H1 (cell line): ENCODE data around the gene GP9. TPM values are rescaled to one million over a fixed set of nuclear protein-coding genes. Genes with fewer than 3 reads are reported as not detected.

Experiments used
- CTCF ChIA-PET: fragments of 300-600 bp; sonication (Branson Sonifier 250); formaldehyde crosslinking; loops from one replicate; lab custom pipeline; 2021; ENCODE audit not compliant: partially characterized antibody; lab: Charles Lee
- POLR2A ChIA-PET: fragments of 300-600 bp; sonication (Branson Sonifier 250); formaldehyde crosslinking; loops from one replicate; lab custom pipeline; 2021; ENCODE audit warnings: inconsistent platforms; ENCODE audit not compliant: partially characterized antibody; lab: Charles Lee
- DNase-seq, 2 experiments: peaks; one replicate each; pipeline versions ENCODE4 v3.0.0 to v3.0.0-alpha.2; 2010 to 2022; ENCODE audit warnings: low spot score in 2 of 2, low read depth in 1 of 2, mixed read lengths in 1 of 2
- FAIRE-seq: peaks from 2 replicates; lab custom pipeline; 2011; peaks lifted over from hg19 to GRCh38; lab: Jason Lieb, UNC
- H2AFZ ChIP-seq: 2 replicates; pipeline ENCODE4 v1.8.1; 2012; ENCODE audit warnings: low read length, inconsistent platforms
- H2AK5ac ChIP-seq: 2 replicates; pipeline ENCODE4 v1.6.1; 2013; ENCODE audit warnings: low read depth, low read length
- H2BK120ac ChIP-seq: replicated peaks from 2 replicates; pipeline ENCODE3; 2013; ENCODE audit warnings: low read depth, low read length, inconsistent platforms
- H2BK12ac ChIP-seq: 2 replicates; pipeline ENCODE4 v1.6.1; 2013; ENCODE audit warnings: low read depth, low read length
- H2BK15ac ChIP-seq: 2 replicates; pipeline ENCODE4 v1.6.1; 2013; ENCODE audit warnings: low read length
- H2BK20ac ChIP-seq: 2 replicates; pipeline ENCODE4 v1.6.1; 2013; ENCODE audit warnings: low read length
- H2BK5ac ChIP-seq: 2 replicates; pipeline ENCODE4 v1.6.1; 2013; ENCODE audit warnings: low read depth, low read length
- H3K14ac ChIP-seq: 2 replicates; pipeline ENCODE4 v1.6.1; 2013; ENCODE audit warnings: inconsistent platforms; ENCODE audit not compliant: insufficient read length
- H3K18ac ChIP-seq: 2 replicates; pipeline ENCODE4 v1.6.1; 2013; ENCODE audit warnings: low read length; ENCODE audit errors: extremely low read depth
- H3K23ac ChIP-seq: 2 replicates; pipeline ENCODE4 v1.6.1; 2013; ENCODE audit warnings: inconsistent platforms; ENCODE audit not compliant: insufficient read length
- H3K23me2 ChIP-seq: 2 replicates; pipeline ENCODE4 v1.6.1; 2013; ENCODE audit warnings: low read depth, low read length
- H3K27ac ChIP-seq: 2 replicates; pipeline ENCODE4 v1.6.1; 2011; ENCODE audit warnings: low read depth, low read length, inconsistent platforms
- H3K27me3 ChIP-seq, 4 experiments: replicated peaks in 1 of 4; 1 replicate in 1 of 4; 2 replicates in 3 of 4; pipeline versions ENCODE4 v1.6.1 to v1.8.1; 2011 to 2013; ENCODE audit warnings: low read length in 3 of 4, mild to moderate bottlenecking in 3 of 4, inconsistent platforms in 2 of 4, mixed read lengths in 2 of 4, moderate library complexity in 1 of 4; ENCODE audit not compliant: control insufficient read depth in 3 of 4, insufficient read depth in 3 of 4; ENCODE audit errors: extremely low read depth in 1 of 4
- H3K36me3 ChIP-seq, 4 experiments: 2 replicates each; pipeline versions ENCODE4 v1.6.1 to v1.8.1; 2011 to 2013; ENCODE audit warnings: mild to moderate bottlenecking in 4 of 4, low read length in 3 of 4, moderate library complexity in 2 of 4, control low read depth in 1 of 4, inconsistent platforms in 1 of 4; ENCODE audit not compliant: insufficient read depth in 4 of 4, control insufficient read depth in 2 of 4
- H3K4ac ChIP-seq: replicated peaks from 2 replicates; pipeline ENCODE3; 2013; ENCODE audit warnings: low read length, low read depth, mixed read lengths, inconsistent platforms; ENCODE audit not compliant: insufficient read length
- H3K4me1 ChIP-seq, 4 experiments: replicated peaks in 1 of 4; 1 replicate in 1 of 4; 2 replicates in 3 of 4; pipeline versions ENCODE4 v1.6.1 to v1.8.1; 2011 to 2013; ENCODE audit warnings: low read length in 3 of 4, inconsistent platforms in 2 of 4, mixed read lengths in 1 of 4; ENCODE audit not compliant: insufficient read depth in 4 of 4, control insufficient read depth in 3 of 4
- H3K4me2 ChIP-seq, 2 experiments: 2 replicates each; pipeline versions ENCODE4 v1.6.1 to v1.8.1; 2011 to 2013; ENCODE audit warnings: low read depth in 2 of 2, low read length in 2 of 2, control low read depth in 1 of 2, inconsistent platforms in 1 of 2, mild to moderate bottlenecking in 1 of 2; ENCODE audit not compliant: insufficient read depth in 1 of 2
- H3K4me3 ChIP-seq, 4 experiments: fragments of 200-600, 300-600 bp in 1 of 4; sonication (generic), shearing (Covaris generic), sonication (Bioruptor Twin) in 1 of 4; 2 replicates each; pipeline versions ENCODE4 v1.5.1 to v1.8.1; 2011 to 2016; ENCODE audit warnings: low read length in 4 of 4, low read depth in 3 of 4, control low read depth in 2 of 4, inconsistent platforms in 2 of 4, mild to moderate bottlenecking in 2 of 4, mixed read lengths in 1 of 4, moderate library complexity in 1 of 4; ENCODE audit not compliant: insufficient read depth in 2 of 4; ENCODE audit errors: extremely low read depth in 1 of 4
- H3K56ac ChIP-seq: replicated peaks from 2 replicates; pipeline ENCODE3; 2013; ENCODE audit warnings: low read depth, mild to moderate bottlenecking, mixed read lengths, low read length, inconsistent platforms; ENCODE audit not compliant: insufficient read length
- H3K79me1 ChIP-seq: 2 replicates; pipeline ENCODE4 v1.6.1; 2013; ENCODE audit warnings: low read depth, low read length, control low read depth
- H3K79me2 ChIP-seq, 2 experiments: 2 replicates each; pipeline versions ENCODE4 v1.6.1 to v1.8.1; 2012 to 2013; ENCODE audit warnings: low read length in 2 of 2, mild to moderate bottlenecking in 2 of 2, inconsistent platforms in 1 of 2; ENCODE audit not compliant: insufficient read depth in 2 of 2, control insufficient read depth in 1 of 2
- H3K9ac ChIP-seq, 4 experiments: replicated peaks in 1 of 4; 1 replicate in 1 of 4; 2 replicates in 3 of 4; pipeline versions ENCODE4 v1.6.1 to v1.8.1; 2011 to 2013; ENCODE audit warnings: low read depth in 3 of 4, low read length in 3 of 4, control low read depth in 2 of 4, mild to moderate bottlenecking in 2 of 4, moderate library complexity in 2 of 4, inconsistent platforms in 1 of 4; ENCODE audit errors: extremely low read depth in 1 of 4
- H3K9me3 ChIP-seq, 2 experiments: 2 replicates each; pipeline versions ENCODE4 v1.6.1 to v1.8.1; 2012 to 2013; ENCODE audit warnings: mild to moderate bottlenecking in 2 of 2, moderate library complexity in 2 of 2, control low read depth in 1 of 2, inconsistent platforms in 1 of 2, low read depth in 1 of 2, low read length in 1 of 2, mixed read lengths in 1 of 2; ENCODE audit not compliant: insufficient read depth in 2 of 2
- H4K20me1 ChIP-seq, 2 experiments: replicated peaks in 1 of 2; 2 replicates each; pipeline versions ENCODE3 to v1.8.1; 2011 to 2013; ENCODE audit warnings: inconsistent platforms in 2 of 2, low read length in 2 of 2, mild to moderate bottlenecking in 1 of 2; ENCODE audit not compliant: insufficient read depth in 2 of 2, control insufficient read depth in 1 of 2
- H4K5ac ChIP-seq: 2 replicates; pipeline ENCODE4 v1.6.1; 2013; ENCODE audit warnings: low read length, low read depth, mixed read lengths, inconsistent platforms; ENCODE audit not compliant: insufficient read length
- H4K8ac ChIP-seq: 2 replicates; pipeline ENCODE4 v1.8.0; 2013; ENCODE audit warnings: mild to moderate bottlenecking, moderate library complexity, low read length, inconsistent platforms; ENCODE audit not compliant: insufficient read depth; ENCODE audit errors: extremely low read depth
- H4K91ac ChIP-seq: replicated peaks from 2 replicates; pipeline ENCODE3; 2013; ENCODE audit warnings: low read length, mixed read lengths, inconsistent platforms; ENCODE audit not compliant: insufficient read length
- CREB1 ChIP-seq: IDR thresholded peaks from 2 replicates; pipeline ENCODE4 v1.6.1; 2012; ENCODE audit warnings: inconsistent platforms
- EZH2 ChIP-seq: fragments of 200-600 bp; sonication (generic); IDR thresholded peaks from 2 replicates; pipeline ENCODE4 v1.7.1; 2012; ENCODE audit warnings: low read depth, mild to moderate bottlenecking, moderate library complexity, low read length, inconsistent platforms; ENCODE audit not compliant: severe bottlenecking
- PHF8 ChIP-seq: fragments of 200-600 bp; sonication (generic); conservative IDR thresholded peaks from 2 replicates; pipeline ENCODE4 v1.7.1; 2012; ENCODE audit warnings: low read depth, mild to moderate bottlenecking, inconsistent platforms, low read length, moderate library complexity
- RAD21 ChIP-seq, 2 experiments: IDR thresholded peaks in 1 of 2; conservative IDR thresholded peaks in 1 of 2; 2 replicates each; pipeline ENCODE4 v1.6.1; 2011; ENCODE audit warnings: low read depth in 2 of 2, low read length in 2 of 2, improper control_type of control experiment in 1 of 2, inconsistent platforms in 1 of 2, mild to moderate bottlenecking in 1 of 2, moderate library complexity in 1 of 2
- RBBP5 ChIP-seq: IDR thresholded peaks from 2 replicates; pipeline ENCODE4 v1.7.1; 2012; ENCODE audit warnings: low read depth, mild to moderate bottlenecking, inconsistent platforms, low read length, moderate library complexity, borderline replicate concordance
- WGBS, 2 experiments: shearing (Covaris generic) in 1 of 2; methylation state at CpG; one replicate each; pipeline versions ENCODE4 v1.1.6 to v1.1.7; 2013 to 2015; ENCODE audit warnings: low lambda C conversion rate in 2 of 2, mixed read lengths in 2 of 2, inconsistent platforms in 1 of 2, low coverage in 1 of 2, missing lambda C conversion rate in 1 of 2; ENCODE audit not compliant: insufficient replicate concordance in 2 of 2, insufficient coverage in 1 of 2, insufficient read length in 1 of 2; ENCODE audit errors: extremely low coverage in 1 of 2, missing lambda C conversion rate in 1 of 2; 5-methylcytosine and 5-hydroxymethylcytosine counted together
- polyA plus RNA-seq, 7 experiments: library from polyadenylated mRNA; depleted of rRNA in 3 of 7; stranded (reverse) in 5 of 7; unstranded in 2 of 7; fragments of >200 nt in 5 of 7; fragments of 200-250 nt in 2 of 7; gene quantifications; 1 replicate in 5 of 7; 2 replicates in 1 of 7; 4 replicates in 1 of 7; pipeline versions ENCODE4 v1.2.1 to v1.2.3, GENCODE V29; 2011 to 2013; ENCODE audit warnings: missing spikeins in 2 of 7, mixed read lengths in 2 of 7
- total RNA-seq: library from RNA; stranded (reverse); fragmentation: NEBNext Ultra II Directional; extraction: Animal tissue kit (Norgen Biotek cat#: 25700); gene quantifications from 2 replicates; pipeline ENCODE4 v1.2.1, GENCODE V29; 2021
- TF ChIP-seq, protein P1 (sequence below): IDR thresholded peaks from 2 replicates; pipeline ENCODE4 v1.6.1; 2012; ENCODE audit warnings: inconsistent platforms

GP9 gene
- total and polyA plus RNA-seq, 2 of the 8 experiments (the other 6 are each of a cell fraction or from before 2014, with no cell fraction given), result not detected

GRCh38 chr3:129026728-129027543, 33.6 kb upstream of the GP9 start:
- POLR2A ChIA-PET, result interaction anchor here (0.8 to 1.5 kb wide), 5 partner anchors 10 to 32 kb away, joined by 3 to 4 read pairs (median 3); no protein-coding TSS in a partner anchor
- Histone ChIP-seq H3K23ac (no peak overlapping the region), H4K5ac (no peak overlapping the region), H2BK20ac (peak overlapping the region; percentile 48; the same call in 1 of the 2 replicates), H3K14ac (no peak overlapping the region), H3K4ac (no peak overlapping the region), H3K18ac (peak overlapping the region; percentile 36), H3K27me3 (peaks cover 5 to 23% (median 19%) of the 10 kb centered on the region in 4 experiments), H2AFZ (peak overlapping the region; percentile 82; the same call in 1 of the 2 replicates), H3K79me1 (no peaks in the 10 kb centered on the region), H3K9me3 (no peaks in the 10 kb centered on the region), H3K4me3 (peak overlapping the region in 3 of 4 experiments; percentile 11 to 52 (median 14); a peak in 6 of 8 replicates), H3K4me1 (peaks cover 0 to 4% (median 0%) of the 10 kb centered on the region in 4 experiments; a peak in 3 of 7 replicates), H3K4me2 (peak overlapping the region; percentile 32 to 66; a peak in 3 of 4 replicates), H3K27ac (no peak overlapping the region), H2AK5ac (no peak overlapping the region), H2BK5ac (no peak overlapping the region), H3K36me3 (no peaks in the 10 kb centered on the region), H4K8ac (peak overlapping the region; percentile 63), H2BK15ac (no peak overlapping the region), H3K9ac (no peak overlapping the region), H2BK12ac (peak overlapping the region; percentile 80; the same call in 1 of the 2 replicates), H4K20me1 (no peaks in the 10 kb centered on the region), H3K23me2 (no peaks in the 10 kb centered on the region; the same call in 1 of the 2 replicates), H4K91ac (no peak overlapping the region), H2BK120ac (no peak overlapping the region), H3K79me2 (no peaks in the 10 kb centered on the region), H3K56ac (no peak overlapping the region)
- CTCF ChIA-PET, result interaction anchor here (0.6 to 10.0 kb wide), 12 partner anchors 8 to 218 kb away, joined by 3 to 58 read pairs (median 6); partner anchors contain the start of gene EFCC1
- FAIRE-seq (no peak), DNase-seq (peak; percentile 73 to 81)
- 21% methylated on average over 44 of the region's 54 CpGs; no CpG with 5 or more reads in 1 of the 2 experiments for WGBS, 2 experiments
- TF ChIP-seq RAD21 (IDR thresholded peaks at IDR 0.05 in 1 of 2, conservative IDR thresholded peaks at IDR 0.05 in 1 of 2; ENCODE audit: low read depth in 2 of 2, low read length in 2 of 2), result peak in 1 of 2 experiments; percentile 28; a peak in 2 of 4 replicates
- TF ChIP-seq PHF8, result no peak
- TF ChIP-seq RBBP5, result peak; percentile 31; the same call in 1 of the 2 replicates
- no peak for TF ChIP-seq EZH2
- TF ChIP-seq, protein P1, sequence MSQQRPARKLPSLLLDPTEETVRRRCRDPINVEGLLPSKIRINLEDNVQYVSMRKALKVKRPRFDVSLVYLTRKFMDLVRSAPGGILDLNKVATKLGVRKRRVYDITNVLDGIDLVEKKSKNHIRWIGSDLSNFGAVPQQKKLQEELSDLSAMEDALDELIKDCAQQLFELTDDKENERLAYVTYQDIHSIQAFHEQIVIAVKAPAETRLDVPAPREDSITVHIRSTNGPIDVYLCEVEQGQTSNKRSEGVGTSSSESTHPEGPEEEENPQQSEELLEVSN, result peak; percentile 99
- peak; percentile 59 for TF ChIP-seq CREB1
